Stomach smooth muscle (tissue), 2 donors: Measurements from ENCODE around the gene KRTAP5-2.
A peak's percentile ranks its signal among the peaks of the same experiment; 100 is the strongest.

ENCODE experiments used
- H3K27ac ChIP-seq: one replicate; pipeline ENCODE4 v1.7.0; 2013; ENCODE audit warnings: mild to moderate bottlenecking, low read length, inconsistent platforms
- H3K27me3 ChIP-seq, 2 donors: one replicate each; pipeline ENCODE4 v1.7.0; 2013; ENCODE audit warnings: low read length in 2 of 2; ENCODE audit not compliant: insufficient read depth in 2 of 2, control insufficient read depth in 1 of 2
- H3K36me3 ChIP-seq, 2 donors: one replicate each; pipeline ENCODE4 v1.7.0; 2013; ENCODE audit warnings: low read length in 2 of 2; ENCODE audit not compliant: control insufficient read depth in 2 of 2, insufficient read depth in 2 of 2
- H3K4me1 ChIP-seq: one replicate; pipeline ENCODE4 v1.7.0; 2013; ENCODE audit warnings: low read length; ENCODE audit not compliant: control insufficient read depth, insufficient read depth
- H3K4me3 ChIP-seq, 2 donors: one replicate each; pipeline ENCODE4 v1.7.0; 2013; ENCODE audit warnings: low read length in 2 of 2
- H3K9ac ChIP-seq, 2 donors: one replicate each; pipeline ENCODE4 v1.7.0; 2013; ENCODE audit warnings: low read length in 2 of 2, mild to moderate bottlenecking in 1 of 2
- H3K9me3 ChIP-seq, 2 donors: one replicate each; pipeline ENCODE4 v1.7.0; 2013; ENCODE audit warnings: low read length in 2 of 2; ENCODE audit not compliant: control insufficient read depth in 2 of 2
- donor health status: healthy.
- donor health status: Pancreatic carcinoma.

Gene KRTAP5-2

DNA sequence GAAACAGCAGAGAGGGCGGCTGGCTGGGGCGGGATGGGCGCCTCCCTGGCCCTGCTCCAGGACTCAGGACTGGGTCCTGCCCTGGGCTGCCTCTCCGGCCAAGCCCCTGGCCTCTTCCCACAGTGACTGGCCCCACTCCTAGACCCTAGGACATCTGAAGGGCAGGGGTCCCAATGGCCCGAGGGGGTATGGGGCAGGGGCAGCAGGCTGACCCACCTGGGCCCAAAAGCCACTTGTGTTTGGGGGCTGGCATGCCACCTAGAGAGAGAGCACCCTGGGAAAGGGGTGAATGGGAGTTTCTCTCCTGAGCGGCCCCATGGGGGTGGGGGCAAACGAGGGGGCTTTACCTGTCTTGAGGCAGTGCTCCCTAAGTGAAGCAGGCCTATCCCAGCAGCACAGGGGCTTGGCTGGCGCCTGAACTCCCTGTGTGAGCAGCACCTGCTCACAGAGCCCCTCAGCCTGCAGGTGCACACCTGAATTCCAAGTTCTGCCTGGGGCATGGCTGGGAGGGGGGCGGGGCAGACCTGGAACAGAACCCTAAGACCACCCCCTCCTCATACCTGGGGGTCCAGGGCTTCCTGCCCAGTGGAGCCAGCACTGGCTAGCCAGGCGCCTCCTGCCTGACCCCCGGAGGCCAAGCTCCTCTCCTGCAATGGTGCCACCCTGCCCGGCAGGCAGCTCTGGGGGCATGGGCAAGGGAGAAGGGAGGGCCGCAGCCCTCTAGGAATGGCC lies 42.9 kb downstream of the KRTAP5-2 start:
- no peak overlapping the region for H3K9ac ChIP-seq
- no peaks in the 10 kb centered on the region for H3K27me3 ChIP-seq
- peaks cover 57% of the 10 kb centered on the region for H3K4me1 ChIP-seq
- H3K9me3 ChIP-seq: no peaks in the 10 kb centered on the region
- peak overlapping the region; percentile 41 for H3K27ac ChIP-seq
- no peak overlapping the region for H3K4me3 ChIP-seq
- H3K36me3 ChIP-seq: no peaks in the 10 kb centered on the region

- Histone ChIP-seq H3K9ac (no peak overlapping the region), H3K4me1 (peaks cover 47% of the 10 kb centered on the region), H3K9me3 (no peaks in the 10 kb centered on the region), H3K27me3 (no peaks in the 10 kb centered on the region), H3K27ac (no peak overlapping the region), H3K4me3 (no peak overlapping the region), H3K36me3 (no peaks in the 10 kb centered on the region)
These were observed 44.1 kb downstream of the KRTAP5-2 start for GRCh38 chr11:1553808-1554594.

DNA sequence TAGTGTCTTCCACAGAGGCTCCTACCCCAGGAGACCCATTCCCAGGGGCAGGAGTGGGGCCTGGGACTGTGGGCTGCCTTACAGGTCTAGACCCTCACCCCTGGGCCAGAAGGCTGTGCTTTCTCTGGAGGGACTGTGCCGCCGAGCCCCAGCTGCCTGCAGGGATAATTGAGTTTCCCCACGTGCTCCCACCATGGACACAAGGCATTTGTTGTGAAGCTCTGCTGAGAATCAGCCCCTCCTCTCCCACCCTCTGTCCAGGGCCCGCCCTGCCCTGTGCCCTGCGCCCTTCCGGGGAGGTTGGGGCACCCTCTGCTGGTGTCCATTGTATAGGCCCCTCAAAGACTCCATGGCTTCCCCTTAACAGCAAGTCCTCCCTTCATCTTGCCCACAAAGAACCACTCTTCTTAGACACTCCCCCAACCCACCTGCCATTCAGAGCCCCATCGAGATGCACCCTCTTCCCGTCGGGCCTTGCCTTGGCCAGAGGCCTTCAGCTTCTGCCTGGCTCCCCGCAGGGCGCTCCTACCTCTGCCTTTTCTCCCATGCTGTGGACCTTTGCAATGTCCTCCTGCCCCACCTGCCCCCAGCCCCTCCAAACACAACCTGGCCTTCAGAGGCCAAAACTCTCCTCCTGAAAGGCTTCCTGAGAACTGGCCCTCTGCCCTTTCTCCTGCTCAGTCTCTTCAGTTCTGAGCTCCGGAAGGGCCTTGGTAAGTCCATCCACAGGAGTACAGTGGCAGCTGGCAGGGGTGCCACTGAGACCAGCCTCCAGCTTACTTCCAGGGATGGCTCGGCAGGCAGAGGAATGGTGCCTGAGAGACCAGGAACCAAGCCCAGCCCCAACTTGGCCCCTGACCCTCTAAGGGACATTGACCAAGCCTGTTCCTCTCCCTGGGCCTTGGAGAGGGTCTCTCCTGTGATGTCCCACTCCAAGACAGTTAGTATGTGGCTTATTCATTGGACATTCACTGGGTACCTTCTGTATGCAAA lies 48.5 kb downstream of the KRTAP5-2 start:
- Histone ChIP-seq H3K27ac (peak overlapping the region; percentile 64), H3K4me3 (no peak overlapping the region), H3K36me3 (no peaks in the 10 kb centered on the region), H3K4me1 (peaks cover 42% of the 10 kb centered on the region), H3K27me3 (peaks cover 5 to 20% of the 10 kb centered on the region in 2 donors), H3K9ac (no peak overlapping the region), H3K9me3 (no peaks in the 10 kb centered on the region)

DNA sequence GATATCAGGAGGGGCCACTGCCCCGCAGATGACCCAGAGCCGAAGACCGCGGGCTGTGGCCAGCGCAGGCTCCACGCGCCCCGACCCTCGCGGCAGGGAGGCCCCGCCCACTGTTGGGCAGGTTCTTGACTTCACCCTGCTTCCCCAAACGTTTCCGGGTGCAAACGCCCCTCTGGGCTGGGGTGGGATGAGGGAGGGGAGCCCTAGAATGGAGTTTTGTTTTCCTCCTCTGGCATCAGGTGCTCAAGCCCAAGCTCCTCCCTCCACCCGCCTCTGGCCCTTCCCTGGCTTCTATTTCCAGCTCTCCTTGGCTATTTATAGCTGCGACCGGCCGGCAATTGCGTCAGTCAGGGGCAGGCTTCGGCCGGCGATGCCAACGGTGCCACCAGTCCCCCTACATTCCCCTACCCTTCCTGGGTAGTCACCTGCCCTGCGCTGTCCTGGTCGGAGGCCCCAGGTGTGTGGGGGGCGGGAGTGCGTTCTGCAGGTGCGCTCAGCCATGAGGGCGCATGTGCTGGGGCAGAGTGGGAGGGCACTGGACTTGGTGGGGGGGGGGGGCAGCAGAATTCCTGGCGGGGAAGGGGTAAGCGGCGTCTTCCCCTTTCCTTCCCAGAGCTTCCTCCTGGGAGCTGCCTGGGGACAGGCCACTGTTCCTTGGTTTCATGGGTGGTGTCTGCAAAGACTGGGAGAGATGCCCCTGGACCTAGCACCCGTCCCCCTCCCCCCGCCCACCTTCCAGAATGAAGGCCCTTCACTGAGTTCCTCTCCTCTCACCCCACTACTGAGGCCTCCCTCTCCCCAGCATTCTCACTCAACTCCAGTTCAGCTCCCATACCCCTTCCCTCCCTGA lies 49.6 kb downstream of the KRTAP5-2 start:
- Histone ChIP-seq H3K9me3 (no peaks in the 10 kb centered on the region), H3K27ac (peak overlapping the region; percentile 64), H3K4me3 (peak overlapping the region; percentile 46 to 58), H3K27me3 (peaks cover 6 to 20% of the 10 kb centered on the region in 2 donors), H3K9ac (peak overlapping the region in 1 of 2 donors; percentile 9), H3K4me1 (peaks cover 34% of the 10 kb centered on the region), H3K36me3 (no peaks in the 10 kb centered on the region)

DNA sequence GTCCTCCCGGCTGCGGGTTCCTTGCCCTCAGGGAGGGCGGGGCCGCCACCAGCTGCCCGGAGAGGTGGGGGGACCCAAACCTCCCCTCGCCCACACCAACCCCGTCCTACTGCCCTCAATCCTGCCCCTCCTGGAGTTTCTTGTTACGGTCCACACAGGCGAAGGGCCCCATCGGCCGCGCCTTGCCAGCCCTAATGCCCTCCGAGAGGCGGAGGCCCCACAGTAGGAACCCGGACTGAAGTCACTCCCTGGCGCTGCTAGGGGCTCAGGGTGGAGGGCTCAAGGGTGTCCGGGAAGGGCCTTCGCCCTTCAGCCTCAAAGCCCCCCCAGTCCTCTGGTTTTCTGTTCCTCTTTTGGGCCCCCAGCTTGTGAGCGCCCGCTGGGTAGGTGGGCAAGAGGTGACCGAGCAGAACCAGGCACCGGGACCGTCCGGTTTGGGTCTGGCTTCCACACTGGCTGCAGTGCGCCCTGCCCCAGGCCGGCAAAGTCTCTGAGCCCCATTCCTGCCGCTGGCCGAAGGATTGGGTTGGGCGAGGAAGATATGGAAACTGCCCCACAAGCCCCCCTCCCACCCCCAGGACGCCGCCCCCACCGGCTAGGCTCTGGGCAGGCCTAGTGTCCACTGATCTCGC lies 50.5 kb downstream of the KRTAP5-2 start:
- H3K27me3 ChIP-seq: peaks cover 8 to 20% of the 10 kb centered on the region in 2 donors
- H3K36me3 ChIP-seq: no peaks in the 10 kb centered on the region
- peak overlapping the region in 1 of 2 donors; percentile 71 for H3K4me3 ChIP-seq
- H3K9me3 ChIP-seq: no peaks in the 10 kb centered on the region
- no peak overlapping the region for H3K9ac ChIP-seq
- peaks cover 29% of the 10 kb centered on the region for H3K4me1 ChIP-seq
- peak overlapping the region; percentile 64 for H3K27ac ChIP-seq
